ENCODE measurements around the gene MGAT4A. TPM values are rescaled to one million over a fixed set of nuclear protein-coding genes. Genes with fewer than 3 reads are reported as not detected.

The MGAT4A gene
- total and polyA plus RNA-seq, 2 of the 8 experiments (the other 6 are each of a cell fraction or from before 2014, with no cell fraction given), result 1.4 to 7.7 TPM

DNA sequence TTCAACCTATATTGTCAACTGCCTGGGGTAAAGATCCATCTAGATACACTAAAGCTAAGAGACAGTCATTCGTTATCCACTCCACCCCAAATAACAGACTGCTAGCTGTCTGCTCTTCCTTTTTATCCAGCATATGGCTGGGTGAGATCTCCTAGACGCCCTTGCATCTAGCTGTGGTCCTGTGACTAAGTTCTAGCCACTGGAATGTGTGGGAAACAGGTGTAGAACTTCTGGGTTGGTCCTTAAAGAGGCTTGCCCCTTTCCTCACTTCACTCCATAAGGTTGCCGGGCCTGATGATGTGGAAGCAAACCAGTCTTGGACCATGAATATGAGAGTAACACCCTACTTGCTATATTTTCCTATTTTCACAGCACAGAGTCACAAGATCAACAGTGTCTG is 125.9 kb downstream of the MGAT4A start:
- POLR2A ChIA-PET (ENCODE audit: partially characterized antibody), result no interaction called here
- Histone ChIP-seq H3K27me3 (replicated peaks in 1 of 4; ENCODE audit: control insufficient read depth in 3 of 4, extremely low read depth in 1 of 4, insufficient read depth in 3 of 4, low read length in 3 of 4) (no peaks in the 10 kb centered on the region), H3K23me2 (ENCODE audit: low read depth, low read length) (peaks cover 8% of the 10 kb centered on the region), H2BK12ac (ENCODE audit: low read depth, low read length) (no peak overlapping the region), H4K91ac (replicated peaks; ENCODE audit: insufficient read length, low read length) (no peak overlapping the region), H3K79me1 (ENCODE audit: low read depth, low read length) (peaks cover 7% of the 10 kb centered on the region; the same call in 1 of the 2 replicates), H3K36me3 (ENCODE audit: control insufficient read depth in 2 of 4, insufficient read depth in 4 of 4, low read length in 3 of 4) (peaks cover 3 to 15% (median 7%) of the 10 kb centered on the region in 4 experiments; a peak in 7 of 8 replicates), H3K4ac (replicated peaks; ENCODE audit: insufficient read length, low read depth, low read length) (no peak overlapping the region), H3K14ac (ENCODE audit: insufficient read length) (no peak overlapping the region), H3K4me1 (replicated peaks in 1 of 4; ENCODE audit: control insufficient read depth in 3 of 4, insufficient read depth in 4 of 4, low read length in 3 of 4) (peaks cover 0 to 10% (median 4%) of the 10 kb centered on the region in 4 experiments; a peak in 2 of 7 replicates), H3K18ac (ENCODE audit: extremely low read depth, low read length) (no peak overlapping the region), H3K27ac (ENCODE audit: low read depth, low read length) (no peak overlapping the region), H4K8ac (ENCODE audit: extremely low read depth, insufficient read depth, low read length) (no peak overlapping the region), H4K20me1 (replicated peaks in 1 of 2; ENCODE audit: control insufficient read depth in 1 of 2, insufficient read depth in 2 of 2, low read length in 2 of 2) (peaks cover 0 to 10% of the 10 kb centered on the region in 2 experiments), H2AK5ac (ENCODE audit: low read depth, low read length) (no peak overlapping the region), H3K56ac (replicated peaks; ENCODE audit: insufficient read length, low read depth, low read length) (no peak overlapping the region), H2BK20ac (ENCODE audit: low read length) (no peak overlapping the region), H3K9ac (replicated peaks in 1 of 4; ENCODE audit: extremely low read depth in 1 of 4, low read depth in 3 of 4, low read length in 3 of 4) (no peak overlapping the region), H3K4me3 (ENCODE audit: extremely low read depth in 1 of 4, insufficient read depth in 2 of 4, low read depth in 3 of 4, low read length in 4 of 4) (no peak overlapping the region), H3K4me2 (ENCODE audit: insufficient read depth in 1 of 2, low read depth in 2 of 2, low read length in 2 of 2) (no peak overlapping the region), H2AFZ (ENCODE audit: low read length) (no peak overlapping the region), H4K5ac (ENCODE audit: insufficient read length, low read depth, low read length) (no peak overlapping the region), H2BK5ac (ENCODE audit: low read depth, low read length) (no peak overlapping the region), H3K79me2 (ENCODE audit: control insufficient read depth in 1 of 2, insufficient read depth in 2 of 2, low read length in 2 of 2) (peaks cover 17 to 44% of the 10 kb centered on the region in 2 experiments), H2BK120ac (replicated peaks; ENCODE audit: low read depth, low read length) (no peak overlapping the region), H3K23ac (ENCODE audit: insufficient read length) (no peak overlapping the region), H2BK15ac (ENCODE audit: low read length) (no peak overlapping the region), H3K9me3 (ENCODE audit: insufficient read depth in 2 of 2, low read depth in 1 of 2, low read length in 1 of 2) (no peaks in the 10 kb centered on the region)
- TF ChIP-seq, protein P1, sequence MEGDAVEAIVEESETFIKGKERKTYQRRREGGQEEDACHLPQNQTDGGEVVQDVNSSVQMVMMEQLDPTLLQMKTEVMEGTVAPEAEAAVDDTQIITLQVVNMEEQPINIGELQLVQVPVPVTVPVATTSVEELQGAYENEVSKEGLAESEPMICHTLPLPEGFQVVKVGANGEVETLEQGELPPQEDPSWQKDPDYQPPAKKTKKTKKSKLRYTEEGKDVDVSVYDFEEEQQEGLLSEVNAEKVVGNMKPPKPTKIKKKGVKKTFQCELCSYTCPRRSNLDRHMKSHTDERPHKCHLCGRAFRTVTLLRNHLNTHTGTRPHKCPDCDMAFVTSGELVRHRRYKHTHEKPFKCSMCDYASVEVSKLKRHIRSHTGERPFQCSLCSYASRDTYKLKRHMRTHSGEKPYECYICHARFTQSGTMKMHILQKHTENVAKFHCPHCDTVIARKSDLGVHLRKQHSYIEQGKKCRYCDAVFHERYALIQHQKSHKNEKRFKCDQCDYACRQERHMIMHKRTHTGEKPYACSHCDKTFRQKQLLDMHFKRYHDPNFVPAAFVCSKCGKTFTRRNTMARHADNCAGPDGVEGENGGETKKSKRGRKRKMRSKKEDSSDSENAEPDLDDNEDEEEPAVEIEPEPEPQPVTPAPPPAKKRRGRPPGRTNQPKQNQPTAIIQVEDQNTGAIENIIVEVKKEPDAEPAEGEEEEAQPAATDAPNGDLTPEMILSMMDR (IDR thresholded peaks at IDR 0.05; ENCODE audit: control extremely low read depth in 1 of 3, insufficient read depth in 1 of 3, low read depth in 1 of 3, low read length in 3 of 3), result no peak
- TF ChIP-seq SUZ12 (IDR thresholded peaks at IDR 0.05; ENCODE audit: low read length), result no peak
- no peak for TF ChIP-seq SP4 (IDR thresholded peaks at IDR 0.05; ENCODE audit: low read length)
- no peak for TF ChIP-seq KDM5A (IDR thresholded peaks at IDR 0.05; ENCODE audit: low read length)
- TF ChIP-seq SIRT6 (IDR thresholded peaks at IDR 0.05; ENCODE audit: low read length), result no peak
- FAIRE-seq (no peak), DNase-seq (ENCODE audit: low read depth in 1 of 2, low spot score in 2 of 2) (no peak)
- CTCF ChIA-PET (ENCODE audit: partially characterized antibody), result interaction anchor here (1.1 kb wide), 2 partner anchors 36 to 63 kb away, joined by 3 to 4 read pairs; no protein-coding TSS in a partner anchor
- 83% methylated on average over 3 of the region's 3 CpGs; no CpG with 5 or more reads in 1 of the 2 experiments for WGBS, 2 experiments (ENCODE audit: extremely low coverage in 1 of 2, insufficient coverage in 1 of 2, insufficient read length in 1 of 2, insufficient replicate concordance in 2 of 2, low coverage in 1 of 2, low lambda C conversion rate in 2 of 2, missing lambda C conversion rate in 1 of 2)

All from H1 (cell line).